ENCODE results near the gene TBC1D16. TPM values are rescaled to one million over a fixed set of nuclear protein-coding genes. Genes with fewer than 3 reads are reported as not detected.

Gene TBC1D16
- polyA plus RNA-seq, 3 donors, result 12.2 to 42.0 (median 37.9) TPM

DNA sequence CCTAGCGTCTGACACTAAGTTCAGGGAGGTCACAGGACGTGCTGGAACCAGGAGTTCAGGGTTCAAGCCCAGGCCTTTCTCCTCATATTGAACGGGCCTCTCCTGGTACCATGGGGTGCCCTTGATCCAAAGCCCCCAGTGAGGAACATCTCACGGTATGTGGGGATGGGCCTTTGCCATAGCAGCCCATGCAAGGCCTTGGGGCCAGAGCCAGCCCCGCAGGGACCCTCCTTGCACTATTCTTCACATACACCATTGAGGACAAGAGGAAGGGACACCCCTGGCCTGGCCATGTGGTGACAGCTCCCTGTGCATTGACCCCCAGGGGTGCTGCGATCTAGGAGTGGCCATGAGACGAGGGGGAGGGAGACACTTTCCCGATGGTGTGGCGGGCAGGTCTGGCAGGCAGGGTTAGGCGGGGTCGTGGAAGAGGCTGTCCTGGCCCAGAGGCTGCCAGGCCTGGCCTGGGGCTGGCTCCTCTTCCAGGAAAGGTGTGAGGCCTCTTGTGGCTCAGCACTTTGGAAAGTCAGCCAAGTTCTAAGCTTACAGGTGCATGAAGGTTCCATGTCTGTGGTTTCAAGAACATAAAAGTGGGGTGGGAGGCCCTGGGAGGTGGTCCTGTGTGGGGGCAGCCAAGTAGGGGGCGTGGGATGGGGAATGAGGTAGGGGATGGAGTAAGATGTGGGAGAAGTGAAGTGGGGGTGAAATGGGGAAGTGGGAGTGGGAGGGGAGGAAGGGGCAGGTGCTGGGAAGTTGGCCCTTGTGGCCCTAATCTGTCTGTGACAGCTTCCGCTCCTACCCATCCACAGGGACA is 107.8 kb downstream of the TBC1D16 start:
- WGBS, 3 donors, result 78 to 83% (median 79%) methylated on average over 13 of the region's 13 CpGs
- H3K27ac ChIP-seq (ENCODE audit: low read depth, low read length), result no peak overlapping the region

DNA sequence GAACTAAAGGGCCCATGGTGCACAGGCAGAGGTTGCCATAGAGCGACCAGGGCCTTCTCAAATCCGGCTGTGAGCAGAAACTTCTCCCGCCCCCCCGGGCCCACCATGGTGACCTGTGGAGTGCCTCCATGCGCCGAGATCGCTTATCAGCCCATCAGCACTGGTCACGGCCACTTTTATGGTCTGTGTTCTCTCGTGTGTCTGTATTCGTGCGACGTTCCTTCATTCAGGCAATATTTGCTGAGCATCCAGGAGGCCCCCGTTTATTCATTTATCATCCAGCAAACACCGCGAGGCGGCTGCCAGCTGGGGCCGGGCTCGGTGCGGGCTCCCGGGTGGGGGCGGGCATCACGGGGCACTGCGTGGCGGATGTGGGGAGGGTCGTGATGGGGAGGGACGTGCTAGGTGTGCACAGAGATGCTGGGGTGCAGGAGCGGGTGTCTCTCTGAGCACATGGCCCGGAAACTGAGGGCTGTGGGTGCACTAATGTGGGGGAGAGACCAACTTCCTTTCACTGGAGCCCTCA is 108.5 kb downstream of the TBC1D16 start:
- 46 to 78% (median 66%) methylated on average over 28 of the region's 28 CpGs for WGBS, 3 donors
- no peak overlapping the region for H3K27ac ChIP-seq (ENCODE audit: low read depth, low read length)

DNA sequence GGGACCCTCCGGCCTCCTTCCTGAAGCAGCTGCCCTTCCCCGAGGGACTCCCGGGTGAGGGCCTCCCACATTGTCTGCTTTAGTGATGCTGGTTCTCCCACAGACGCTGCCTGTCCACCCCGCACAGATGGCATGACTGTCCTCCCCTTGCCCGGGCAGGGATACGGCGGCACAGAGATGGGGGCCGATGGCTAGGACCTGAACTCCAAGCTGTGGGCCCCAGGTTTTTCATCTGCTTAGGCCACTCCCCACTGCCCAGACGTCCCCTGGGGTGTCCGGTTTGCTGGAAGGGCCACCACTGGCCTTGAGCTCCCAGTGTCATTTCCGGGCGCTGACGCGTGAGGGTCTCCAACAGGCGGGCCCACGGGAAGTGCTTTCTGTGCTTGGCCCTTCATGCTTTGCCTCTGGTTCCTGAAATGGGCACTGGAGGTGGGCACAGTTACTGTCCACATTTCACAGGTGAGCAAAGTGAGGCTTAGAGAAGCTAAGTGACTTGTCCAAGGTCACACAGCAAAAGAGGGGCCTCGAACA is 109.0 kb downstream of the TBC1D16 start:
- 77 to 84% (median 80%) methylated on average over 18 of the region's 18 CpGs for WGBS, 3 donors
- no peak overlapping the region for H3K27ac ChIP-seq (ENCODE audit: low read depth, low read length)

DNA sequence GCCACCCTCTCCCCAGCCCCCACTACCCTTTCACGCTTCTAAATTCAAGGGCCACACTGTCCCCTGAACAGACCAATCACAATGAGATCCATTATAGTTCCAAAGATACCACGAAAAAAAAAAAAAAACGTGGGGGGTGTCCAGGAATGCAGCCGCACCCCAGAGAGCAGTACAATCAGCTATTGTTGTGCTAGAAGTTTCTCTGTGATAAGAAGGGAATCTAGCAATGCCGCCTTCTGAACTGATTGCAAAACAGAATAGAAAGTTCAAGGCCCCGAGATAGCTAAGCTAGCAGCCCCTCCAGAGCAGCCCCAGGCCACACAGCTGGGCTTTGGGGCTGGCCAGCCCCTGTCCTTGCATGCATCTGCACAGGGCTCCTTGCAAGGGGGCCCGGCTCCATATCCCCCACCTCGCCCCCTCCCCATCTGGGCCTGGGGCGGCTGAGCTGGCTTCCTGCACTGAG is 109.5 kb downstream of the TBC1D16 start:
- WGBS, 3 donors, result 47 to 69% (median 53%) methylated on average over 9 of the region's 9 CpGs
- H3K27ac ChIP-seq (ENCODE audit: low read depth, low read length), result no peak overlapping the region

DNA sequence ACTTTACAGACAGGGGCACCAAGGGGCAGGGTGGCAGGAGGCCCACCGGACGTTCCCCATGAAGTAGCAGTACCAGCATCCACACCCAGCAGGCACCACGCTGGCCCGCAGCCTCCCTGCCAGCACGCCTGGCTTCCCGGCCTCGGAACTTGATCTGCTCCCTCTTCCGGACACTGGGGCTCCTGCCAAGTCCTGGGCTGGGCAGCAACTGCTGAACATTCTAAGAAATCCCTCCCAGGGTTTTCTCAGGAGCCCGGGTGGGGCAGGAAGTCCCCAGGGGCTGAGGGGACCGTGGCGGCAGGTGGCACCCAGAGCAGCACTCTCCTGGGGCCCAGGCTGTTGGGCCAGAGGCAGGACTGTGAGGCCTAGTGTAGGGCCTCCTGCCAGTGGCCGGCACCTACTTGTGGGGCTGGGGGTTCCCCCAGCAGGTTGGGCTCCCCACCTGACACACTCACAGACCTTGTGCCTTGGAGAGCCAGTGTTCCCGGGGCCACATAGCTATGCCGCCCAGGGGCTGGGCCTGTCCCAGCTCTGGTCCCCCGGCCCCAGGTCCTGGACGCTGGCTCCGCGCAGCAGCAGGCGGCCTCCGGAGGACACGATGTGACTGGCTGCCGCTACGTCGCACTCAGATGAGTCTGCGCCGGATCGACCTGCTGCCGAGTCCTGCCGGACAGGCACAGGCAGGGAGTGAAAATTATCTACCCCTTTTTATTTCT is 110.3 kb downstream of the TBC1D16 start:
- WGBS, 3 donors, result 57 to 71% (median 61%) methylated on average over 28 to 29 of the region's 29 CpGs
- no peak overlapping the region for H3K27ac ChIP-seq (ENCODE audit: low read depth, low read length)

DNA sequence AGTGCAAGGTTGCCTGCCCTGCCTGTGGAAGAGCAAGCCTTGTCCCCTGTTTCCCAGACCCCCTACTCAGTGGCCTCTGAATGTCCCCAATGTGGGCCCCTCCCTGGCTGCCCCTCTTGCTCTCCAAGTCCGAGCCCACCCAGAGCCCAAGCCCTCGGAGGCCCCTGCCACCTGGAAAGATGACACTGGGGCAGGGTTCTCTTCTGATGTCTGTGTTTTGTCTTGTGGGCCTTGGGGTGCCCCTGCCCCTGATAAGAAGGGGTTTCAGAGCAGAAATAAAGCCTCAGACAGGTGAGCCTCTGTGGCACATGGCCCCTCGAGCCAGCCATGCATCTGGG is 111.1 kb downstream of the TBC1D16 start:
- H3K27ac ChIP-seq (ENCODE audit: low read depth, low read length), result no peak overlapping the region
- 87 to 89% (median 88%) methylated on average over 3 of the region's 3 CpGs for WGBS, 3 donors

DNA sequence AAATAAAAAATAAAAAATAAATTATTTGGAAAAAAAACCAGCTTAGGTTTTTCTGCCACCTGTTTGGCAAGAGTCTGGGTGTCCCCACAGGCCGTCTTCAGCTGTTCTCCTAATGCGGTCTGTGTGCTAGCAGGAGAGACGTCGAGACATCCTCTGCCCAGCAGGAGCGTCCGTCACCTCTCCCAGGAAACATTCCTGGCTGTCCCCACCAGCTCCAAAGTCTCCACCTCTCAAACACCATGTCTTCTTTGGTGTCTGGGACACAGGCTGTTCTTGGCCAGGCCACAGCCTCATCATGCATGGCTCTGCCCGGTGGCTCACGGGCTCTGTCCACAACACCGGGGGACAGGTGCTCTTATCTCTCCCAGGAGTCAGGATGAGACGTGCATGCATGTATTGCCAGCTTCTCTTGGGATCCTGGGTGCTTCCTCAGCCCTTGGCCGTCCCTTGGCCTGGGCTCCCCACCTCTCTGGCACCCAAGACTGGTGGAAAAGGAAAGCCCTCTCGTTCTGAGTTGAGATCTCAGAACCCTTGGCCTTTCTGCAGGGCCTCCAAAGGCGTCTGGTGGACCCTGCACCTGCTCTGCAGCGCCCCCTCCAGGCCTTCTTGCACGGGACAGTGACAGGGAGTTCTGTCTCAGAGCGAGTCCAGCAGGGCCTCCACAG is 111.6 kb downstream of the TBC1D16 start:
- no peak overlapping the region for H3K27ac ChIP-seq (ENCODE audit: low read depth, low read length)
- 75 to 83% (median 81%) methylated on average over 16 of the region's 16 CpGs for WGBS, 3 donors

DNA sequence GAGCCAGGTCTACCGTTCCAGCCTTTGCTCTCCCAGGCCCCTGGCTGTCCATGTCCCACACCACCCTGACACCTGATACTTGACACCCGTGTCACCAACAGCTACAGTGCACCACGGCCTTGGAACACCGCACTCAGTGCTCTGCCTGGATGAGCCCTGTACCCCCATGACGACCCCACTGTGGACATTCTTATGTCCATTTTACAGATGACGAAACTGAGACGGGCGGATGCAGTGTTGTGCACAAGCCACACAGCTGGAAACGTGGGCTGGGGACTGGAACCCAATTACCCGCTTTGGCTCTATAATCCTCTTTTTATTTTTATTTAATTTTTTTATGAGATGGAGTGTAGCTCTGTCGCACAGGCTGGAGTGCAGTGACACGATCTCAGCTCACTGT is 112.9 kb downstream of the TBC1D16 start:
- no peak overlapping the region for H3K27ac ChIP-seq (ENCODE audit: low read depth, low read length)
- WGBS, 3 donors, result 82 to 89% (median 87%) methylated on average over 12 of the region's 12 CpGs

DNA sequence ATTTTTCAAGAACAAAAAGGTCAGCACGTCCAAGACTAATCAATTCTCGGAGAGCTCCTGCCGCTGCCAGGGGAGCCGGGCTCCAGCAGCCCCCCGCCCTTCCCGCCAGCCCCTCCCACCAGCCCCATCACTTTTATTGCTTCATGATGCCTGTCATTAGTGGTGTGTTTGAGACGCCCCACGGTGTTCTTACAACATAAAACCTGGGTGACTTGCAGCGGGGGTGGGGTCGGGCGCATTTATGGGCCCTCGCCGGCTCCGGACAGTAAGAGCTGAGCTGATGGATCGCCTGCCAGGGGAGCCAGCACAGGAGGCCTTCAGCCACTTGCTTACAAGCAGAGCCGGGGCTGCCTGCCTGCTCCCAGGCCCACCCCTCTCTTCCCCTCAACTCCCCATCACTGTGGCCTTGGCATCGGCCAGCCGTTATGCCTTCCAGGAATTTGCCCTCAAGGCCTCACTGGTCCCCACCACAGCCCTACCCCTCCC is 113.5 kb downstream of the TBC1D16 start:
- 36 to 51% (median 43%) methylated on average over 18 of the region's 18 CpGs for WGBS, 3 donors
- no peak overlapping the region for H3K27ac ChIP-seq (ENCODE audit: low read depth, low read length)

DNA sequence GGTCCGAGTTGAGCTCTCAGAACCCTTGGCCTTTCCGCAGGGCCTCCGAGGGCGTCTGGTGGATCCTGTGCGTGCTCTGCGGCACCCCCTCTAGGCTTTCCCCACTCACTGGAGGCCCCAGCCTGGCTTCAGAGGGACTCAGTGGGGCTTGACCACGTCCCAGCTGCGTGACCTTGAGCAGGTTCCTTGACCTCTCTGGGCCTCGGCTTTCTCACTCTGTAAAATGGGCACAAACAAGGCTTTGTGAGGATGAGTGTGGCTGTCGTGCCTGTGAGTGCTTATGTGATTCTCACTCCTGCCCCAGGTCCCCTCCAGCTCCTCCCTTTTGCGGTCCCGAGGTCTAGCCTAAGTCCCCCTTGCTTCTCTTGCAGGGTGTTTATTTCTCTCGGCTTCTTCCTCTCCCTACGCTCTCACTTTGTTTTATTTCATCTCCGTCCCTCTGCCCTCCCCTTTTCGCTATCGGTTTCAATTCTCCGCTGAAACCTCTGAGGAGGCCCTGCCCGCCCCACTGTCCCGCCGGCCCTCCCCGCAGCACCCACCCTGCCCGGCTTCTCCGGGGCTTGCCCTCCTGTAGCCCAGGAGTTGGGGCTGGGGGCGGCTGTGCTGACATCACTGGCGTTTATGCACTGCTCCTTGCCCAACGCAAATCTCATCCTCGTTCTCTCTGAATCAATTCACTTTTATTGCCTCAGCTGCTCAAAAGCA is 114.1 kb downstream of the TBC1D16 start:
- H3K27ac ChIP-seq (ENCODE audit: low read depth, low read length), result no peak overlapping the region
- 52 to 65% (median 60%) methylated on average over 28 of the region's 28 CpGs for WGBS, 3 donors

DNA sequence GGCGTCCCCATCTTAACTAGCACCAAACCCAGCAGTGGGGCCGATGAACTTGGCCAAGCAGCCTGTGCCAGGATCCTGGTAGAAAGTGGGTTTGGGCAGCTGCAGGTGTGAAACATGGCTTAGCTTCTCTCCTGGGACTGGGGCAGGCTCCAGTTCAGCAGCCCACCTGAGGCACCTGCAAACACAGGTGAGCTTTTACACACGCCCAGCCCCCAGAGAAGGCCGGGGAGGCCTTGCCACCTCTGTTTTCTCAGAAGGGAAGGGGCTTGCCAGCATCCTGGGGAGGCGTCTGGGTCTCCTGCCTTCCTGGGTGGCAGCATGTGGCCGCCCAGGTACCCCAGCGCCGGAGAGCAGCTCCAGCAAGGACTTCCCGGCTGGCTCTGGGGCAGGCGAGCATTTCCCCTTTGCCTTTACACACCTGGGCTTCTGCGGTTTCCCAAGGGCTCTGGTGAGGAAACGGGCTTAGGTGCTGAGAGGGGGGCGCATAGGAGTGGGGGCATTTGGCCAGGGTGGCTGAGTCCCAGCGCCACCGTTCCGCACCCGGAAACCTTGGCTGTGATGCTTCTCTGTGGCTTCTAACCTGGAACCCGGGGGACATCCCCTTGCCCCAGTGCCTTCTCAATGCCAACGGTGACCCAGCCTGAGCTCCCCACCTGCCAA is 114.8 kb downstream of the TBC1D16 start:
- H3K27ac ChIP-seq (ENCODE audit: low read depth, low read length), result no peak overlapping the region
- WGBS, 3 donors, result 64 to 72% (median 70%) methylated on average over 19 of the region's 19 CpGs

DNA sequence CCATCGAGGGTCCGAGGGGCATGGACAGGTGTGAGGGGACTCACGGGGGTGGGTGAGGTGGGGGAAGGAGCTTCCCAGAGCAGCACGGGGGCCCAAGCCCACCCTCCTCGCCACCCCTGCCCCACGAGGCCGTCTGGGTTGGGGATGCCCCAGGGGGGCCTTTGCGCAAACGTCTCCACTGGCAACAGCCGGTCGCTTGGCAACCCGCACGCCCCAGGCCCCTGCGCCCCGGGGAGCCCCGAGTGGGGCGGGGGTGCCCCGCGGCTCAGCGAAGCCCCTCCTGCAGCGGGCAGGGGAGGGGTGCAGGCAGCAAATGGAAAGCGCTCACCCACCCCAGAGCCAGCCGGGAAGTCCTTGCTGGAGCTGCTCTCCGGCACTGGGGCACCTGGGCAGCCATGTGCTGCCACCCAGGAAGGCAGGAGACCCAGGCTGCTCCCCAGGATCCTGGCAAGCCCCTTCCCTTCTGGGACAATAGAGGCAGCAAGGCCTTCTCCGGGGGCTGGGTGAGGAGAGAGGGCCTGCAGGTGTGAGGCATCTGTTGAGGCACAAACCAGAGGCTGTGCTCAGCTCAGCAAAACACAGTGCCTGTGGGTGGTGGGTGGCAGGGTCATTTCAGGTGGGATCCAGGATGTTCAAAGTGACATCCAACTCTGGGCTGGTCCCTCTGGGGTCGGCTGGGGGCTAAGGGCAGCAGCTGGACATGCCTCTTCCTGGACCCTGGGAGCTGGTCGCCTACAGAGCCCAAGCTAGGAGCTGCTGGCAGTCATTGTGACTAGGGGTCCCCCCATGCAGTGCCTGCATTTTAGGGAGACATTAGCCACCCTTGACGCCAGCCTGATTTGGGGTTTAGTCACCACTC is 115.6 kb downstream of the TBC1D16 start:
- 55 to 60% (median 59%) methylated on average over 24 to 28 of the region's 28 CpGs for WGBS, 3 donors
- no peak overlapping the region for H3K27ac ChIP-seq (ENCODE audit: low read depth, low read length)

DNA sequence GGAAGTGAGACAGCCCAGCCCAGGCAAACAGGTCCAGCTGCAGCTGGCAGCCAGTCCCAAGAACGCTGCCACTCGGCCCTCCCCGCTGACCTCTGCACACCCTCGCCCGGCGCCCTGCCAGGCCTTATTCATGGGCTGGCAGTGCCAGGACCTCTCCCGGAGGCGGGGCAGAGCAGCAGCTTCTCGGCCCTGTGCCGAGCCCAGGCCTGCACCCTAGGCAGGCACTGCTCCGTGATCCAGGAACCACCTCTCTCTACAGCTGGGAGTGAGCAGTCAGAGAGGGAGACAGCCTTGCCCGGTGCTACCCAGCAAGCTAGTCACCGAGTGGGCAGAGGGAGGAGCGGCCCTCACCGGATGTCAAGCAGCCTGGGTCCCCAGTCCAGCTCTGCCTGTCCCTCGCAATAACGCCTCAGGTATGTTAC is 116.5 kb downstream of the TBC1D16 start:
- H3K27ac ChIP-seq (ENCODE audit: low read depth, low read length), result no peak overlapping the region
- 25 to 50% (median 47%) methylated on average over 17 of the region's 17 CpGs for WGBS, 3 donors

DNA sequence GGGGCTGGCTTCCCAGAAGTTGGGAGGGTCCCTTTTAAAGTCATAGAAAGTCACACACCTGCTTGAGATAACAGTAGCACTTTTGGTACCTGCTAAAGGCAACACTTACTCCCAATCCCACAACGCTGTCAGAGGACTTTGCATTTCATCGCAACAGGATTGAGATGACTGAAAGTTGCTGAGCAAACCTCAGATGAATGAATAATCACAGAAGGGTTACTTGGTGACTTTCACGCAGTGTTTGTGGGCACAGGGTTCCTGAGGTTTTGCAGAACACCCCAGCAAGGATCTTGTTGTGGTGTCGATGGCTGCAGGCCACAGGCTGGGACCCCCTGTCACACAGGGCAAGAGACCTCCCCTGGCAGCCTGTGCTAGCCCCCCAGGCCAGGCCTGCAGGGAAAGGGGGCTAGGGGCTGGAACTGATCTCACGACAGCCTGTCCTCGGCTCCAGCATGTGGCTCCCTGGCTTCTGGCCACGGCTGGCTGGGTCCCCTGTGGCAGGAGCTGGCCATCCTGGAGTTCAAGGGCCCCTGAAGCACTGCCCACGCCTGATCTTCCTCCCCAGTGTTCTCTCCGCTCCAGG is 117.0 kb downstream of the TBC1D16 start:
- WGBS, 3 donors, result 20 to 58% (median 49%) methylated on average over 9 of the region's 9 CpGs
- H3K27ac ChIP-seq (ENCODE audit: low read depth, low read length), result no peak overlapping the region

DNA sequence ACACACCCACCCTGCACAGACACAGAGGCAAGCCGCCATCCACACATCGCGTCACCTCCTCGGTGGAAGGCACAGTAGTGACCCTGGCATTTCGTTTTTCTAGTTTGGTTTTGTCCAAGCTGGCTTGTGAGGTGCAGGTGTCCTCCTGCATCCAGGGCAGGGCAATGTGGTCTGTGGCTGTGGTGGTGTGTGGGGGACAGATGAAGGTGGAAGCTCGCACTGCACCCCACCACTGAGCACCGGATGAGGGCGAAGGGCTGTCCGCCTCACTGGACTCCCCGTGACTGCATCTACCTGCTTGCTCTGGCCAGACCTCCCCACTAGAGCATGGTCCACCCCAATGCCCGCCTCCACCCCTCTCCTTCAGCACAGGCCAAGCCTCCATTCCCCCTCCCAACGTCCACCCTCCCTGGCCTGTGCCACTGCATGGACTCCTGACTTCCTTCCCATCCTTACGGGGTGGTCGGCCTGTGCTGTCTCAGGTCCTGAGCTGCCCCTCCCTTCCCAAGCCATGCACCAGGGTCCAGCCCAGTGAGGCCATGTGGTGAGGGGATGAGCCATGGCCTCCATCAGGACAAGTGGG is 117.7 kb downstream of the TBC1D16 start:
- WGBS, 3 donors, result 90 to 96% (median 91%) methylated on average over 14 of the region's 14 CpGs
- H3K27ac ChIP-seq (ENCODE audit: low read depth, low read length), result no peak overlapping the region
